HepG2 (cell line): Measurements from ENCODE around the gene SAMD8. TPM values are rescaled to one million over a fixed set of nuclear protein-coding genes. Genes with fewer than 3 reads are reported as not detected.
A peak's percentile ranks its signal among the peaks of the same experiment; 100 is the strongest.

ENCODE experiments used
- HIC2 ChIP-seq: sonication (generic); formaldehyde crosslinking; IDR thresholded peaks from 2 replicates; pipeline ENCODE4 v1.9.0; 2022; ENCODE audit warnings: low read depth, missing genetic modification reagents
- IKZF5 ChIP-seq: IDR thresholded peaks from 2 replicates; pipeline ENCODE4 v1.6.1; 2018; ENCODE audit warnings: missing genetic modification reagents, mild to moderate bottlenecking, missing compliant biosample characterization
- KDM4B ChIP-seq: sonication (generic); formaldehyde crosslinking; IDR thresholded peaks from 2 replicates; pipeline ENCODE4 v1.4.0; 2020; ENCODE audit warnings: missing genetic modification reagents
- RFXAP ChIP-seq: sonication (generic); formaldehyde crosslinking; IDR thresholded peaks from 2 replicates; pipeline ENCODE4 v1.4.0; 2020; ENCODE audit warnings: missing genetic modification reagents, borderline replicate concordance
- SMAD3 ChIP-seq: sonication (generic); formaldehyde crosslinking; IDR thresholded peaks from 2 replicates; pipeline ENCODE4 v1.4.0; 2020; ENCODE audit warnings: missing genetic modification reagents
- STAT5B ChIP-seq: sonication (generic); formaldehyde crosslinking; IDR thresholded peaks from 2 replicates; pipeline ENCODE4 v1.4.0; 2020; ENCODE audit warnings: missing genetic modification reagents
- THAP11 ChIP-seq: IDR thresholded peaks from 2 replicates; pipeline ENCODE4 v1.6.1; 2016; ENCODE audit warnings: missing biosample characterization, missing genetic modification reagents
- ZBTB33 ChIP-seq: sonication (generic); formaldehyde crosslinking; IDR thresholded peaks from 2 replicates; pipeline ENCODE4 v1.4.0; 2020; ENCODE audit warnings: missing genetic modification reagents
- ZBTB34 ChIP-seq: sonication (generic); formaldehyde crosslinking; IDR thresholded peaks from 2 replicates; pipeline ENCODE4 v1.8.0; 2022; ENCODE audit warnings: mild to moderate bottlenecking, missing genetic modification reagents
- ZBTB8A ChIP-seq: sonication (generic); formaldehyde crosslinking; IDR thresholded peaks from 2 replicates; pipeline ENCODE4 v1.4.0; 2020; ENCODE audit warnings: mild to moderate bottlenecking, low read depth, missing genetic modification reagents, borderline replicate concordance
- ZNF264 ChIP-seq: sonication (generic); formaldehyde crosslinking; IDR thresholded peaks from 2 replicates; pipeline ENCODE4 v1.4.0; 2020; ENCODE audit warnings: missing genetic modification reagents
- ZNF350 ChIP-seq: sonication (generic); formaldehyde crosslinking; IDR thresholded peaks from 2 replicates; pipeline ENCODE4 v1.4.0; 2020; ENCODE audit warnings: mild to moderate bottlenecking, low read depth, missing genetic modification reagents, borderline replicate concordance
- ZNF501 ChIP-seq: sonication (generic); formaldehyde crosslinking; IDR thresholded peaks from 2 replicates; pipeline ENCODE4 v1.5.1; 2020; ENCODE audit warnings: mild to moderate bottlenecking, moderate library complexity, missing genetic modification reagents
- ZNF607 ChIP-seq: sonication (generic); formaldehyde crosslinking; IDR thresholded peaks from 2 replicates; pipeline ENCODE4 v1.5.1; 2020; ENCODE audit warnings: missing genetic modification reagents, mild to moderate bottlenecking, borderline replicate concordance
- ZNF614 ChIP-seq: IDR thresholded peaks from 2 replicates; pipeline ENCODE4 v1.6.1; 2018; ENCODE audit warnings: missing biosample characterization, missing genetic modification reagents, inconsistent platforms, borderline replicate concordance
- ZNF75D ChIP-seq: sonication (generic); formaldehyde crosslinking; IDR thresholded peaks from 2 replicates; pipeline ENCODE4 v1.8.1; 2023; ENCODE audit warnings: missing genetic modification reagents, mild to moderate bottlenecking, borderline replicate concordance
- ZNF768 ChIP-seq: sonication (generic); formaldehyde crosslinking; IDR thresholded peaks from 2 replicates; pipeline ENCODE4 v1.4.0; 2020; ENCODE audit warnings: missing genetic modification reagents
- ZNF800 ChIP-seq: sonication (generic); formaldehyde crosslinking; IDR thresholded peaks from 2 replicates; pipeline ENCODE4 v1.4.0; 2020; ENCODE audit warnings: missing genetic modification reagents
- polyA plus RNA-seq, 8 experiments: library from polyadenylated mRNA; depleted of rRNA in 3 of 8; stranded (reverse) in 7 of 8; unstranded in 1 of 8; fragments of >200 nt; fragmentation: Illumina TruSeq in 4 of 8; extraction: Trizol in 4 of 8; gene quantifications; 2 replicates each; pipeline versions ENCODE4 v1.2.1 to v1.2.3, GENCODE V29; 2011 to 2016; ENCODE audit warnings: low read depth in 4 of 8, missing spikeins in 1 of 8, mixed read lengths in 1 of 8; ENCODE audit not compliant: insufficient read depth in 1 of 8
- total RNA-seq, 5 experiments: library from RNA; depleted of rRNA; stranded (reverse); fragments of >200 nt; fragmentation: Illumina TruSeq; extraction: Trizol; gene quantifications; 2 replicates each; pipeline ENCODE4 v1.2.3, GENCODE V29; 2016; ENCODE audit warnings: low read depth in 1 of 5
- TF ChIP-seq, protein P1 (sequence below): IDR thresholded peaks from 2 replicates; pipeline ENCODE4 v1.6.1; 2016; ENCODE audit warnings: mild to moderate bottlenecking

Gene SAMD8
- total and polyA plus RNA-seq, 2 of the 13 experiments (the other 11 are each of a cell fraction or from before 2014, with no cell fraction given), result 10.4 to 13.2 TPM

DNA sequence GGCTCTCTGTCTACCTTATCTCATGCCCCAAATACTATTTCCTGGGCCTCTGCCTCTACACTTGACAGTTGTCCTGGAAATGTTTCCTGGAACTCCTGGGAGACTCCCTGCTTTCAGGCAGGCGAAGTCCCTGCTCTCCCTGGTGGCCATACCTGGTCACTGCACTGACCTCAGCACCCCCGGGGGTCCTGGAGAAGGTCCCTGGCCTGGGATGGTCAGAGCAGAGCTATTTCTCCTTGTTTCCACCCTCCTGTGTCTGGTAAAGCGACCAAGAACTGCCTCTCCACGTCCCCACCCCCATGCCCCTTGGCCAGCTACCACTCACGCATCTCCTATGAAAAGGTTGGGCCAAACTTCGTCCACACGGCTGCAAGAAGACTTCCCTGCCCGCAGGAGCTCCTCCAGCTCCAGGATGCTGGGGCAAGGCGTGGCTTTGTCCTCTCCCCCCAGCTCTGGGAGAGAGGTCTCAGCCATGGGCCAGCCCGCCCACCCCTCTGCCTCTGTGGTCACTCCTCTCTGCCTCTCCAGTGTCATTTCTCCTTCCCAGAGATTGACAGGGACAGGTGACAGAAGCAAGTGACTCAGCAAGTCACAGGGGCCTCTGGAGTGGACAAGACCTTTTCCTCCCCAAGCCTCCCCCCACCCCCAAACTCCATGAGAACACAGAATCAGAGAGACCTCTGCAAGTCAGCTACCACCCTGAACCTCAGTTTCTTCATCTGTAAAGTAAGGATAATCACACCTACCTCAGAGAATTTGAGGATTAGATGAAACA lies 2.6 kb upstream of the SAMD8 start (continued):
- TF ChIP-seq ZNF350, result no peak
- peak; percentile 4; the same call in 1 of the 2 replicates for TF ChIP-seq ZBTB33 (CRISPR knock-in tag)
- no peak for TF ChIP-seq THAP11 (CRISPR knock-in tag)
- TF ChIP-seq ZNF75D (CRISPR knock-in tag), result no peak
- no peak for TF ChIP-seq ZBTB34
- no peak for TF ChIP-seq STAT5B (CRISPR knock-in tag)
- TF ChIP-seq SMAD3 (CRISPR knock-in tag), result peak; percentile 52; the same call in 1 of the 2 replicates
- TF ChIP-seq HIC2 (CRISPR knock-in tag), result no peak
- no peak for TF ChIP-seq ZBTB8A (CRISPR knock-in tag)
- no peak for TF ChIP-seq KDM4B (CRISPR knock-in tag)
- peak; percentile 54; the same call in 1 of the 2 replicates for TF ChIP-seq IKZF5 (CRISPR knock-in tag)
- TF ChIP-seq, protein P1, sequence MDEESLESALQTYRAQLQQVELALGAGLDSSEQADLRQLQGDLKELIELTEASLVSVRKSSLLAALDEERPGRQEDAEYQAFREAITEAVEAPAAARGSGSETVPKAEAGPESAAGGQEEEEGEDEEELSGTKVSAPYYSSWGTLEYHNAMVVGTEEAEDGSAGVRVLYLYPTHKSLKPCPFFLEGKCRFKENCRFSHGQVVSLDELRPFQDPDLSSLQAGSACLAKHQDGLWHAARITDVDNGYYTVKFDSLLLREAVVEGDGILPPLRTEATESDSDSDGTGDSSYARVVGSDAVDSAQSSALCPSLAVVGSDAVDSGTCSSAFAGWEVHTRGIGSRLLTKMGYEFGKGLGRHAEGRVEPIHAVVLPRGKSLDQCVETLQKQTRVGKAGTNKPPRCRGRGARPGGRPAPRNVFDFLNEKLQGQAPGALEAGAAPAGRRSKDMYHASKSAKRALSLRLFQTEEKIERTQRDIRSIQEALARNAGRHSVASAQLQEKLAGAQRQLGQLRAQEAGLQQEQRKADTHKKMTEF (CRISPR knock-in tag), result peak; percentile 41; the same call in 1 of the 2 replicates
- no peak; the same call in none of the 2 replicates for TF ChIP-seq ZNF607 (CRISPR knock-in tag)
- peak; percentile 60; the same call in 1 of the 2 replicates for TF ChIP-seq ZNF501 (CRISPR knock-in tag)
- no peak for TF ChIP-seq ZNF264 (CRISPR knock-in tag)
- TF ChIP-seq ZNF768 (CRISPR knock-in tag), result no peak
- TF ChIP-seq ZNF800 (CRISPR knock-in tag), result no peak
- 0 out of 2 replicates have a peak, but pooled peaks have one; percentile 39 for TF ChIP-seq ZNF614
- TF ChIP-seq RFXAP (CRISPR knock-in tag), result no peak
